H1 (cell line): ENCODE measurements around the gene CALHM5. TPM values are rescaled to one million over a fixed set of nuclear protein-coding genes. Genes with fewer than 3 reads are reported as not detected.

Experiments
- CTCF ChIA-PET: fragments of 300-600 bp; sonication (Branson Sonifier 250); formaldehyde crosslinking; loops from one replicate; lab custom pipeline; 2021; ENCODE audit not compliant: partially characterized antibody; lab: Charles Lee
- POLR2A ChIA-PET: fragments of 300-600 bp; sonication (Branson Sonifier 250); formaldehyde crosslinking; loops from one replicate; lab custom pipeline; 2021; ENCODE audit warnings: inconsistent platforms; ENCODE audit not compliant: partially characterized antibody; lab: Charles Lee
- DNase-seq, 2 experiments: peaks; one replicate each; pipeline versions ENCODE4 v3.0.0 to v3.0.0-alpha.2; 2010 to 2022; ENCODE audit warnings: low spot score in 2 of 2, low read depth in 1 of 2, mixed read lengths in 1 of 2
- FAIRE-seq: peaks from 2 replicates; lab custom pipeline; 2011; peaks lifted over from hg19 to GRCh38; lab: Jason Lieb, UNC
- H2AFZ ChIP-seq: 2 replicates; pipeline ENCODE4 v1.8.1; 2012; ENCODE audit warnings: low read length, inconsistent platforms
- H2AK5ac ChIP-seq: 2 replicates; pipeline ENCODE4 v1.6.1; 2013; ENCODE audit warnings: low read depth, low read length
- H2BK120ac ChIP-seq: replicated peaks from 2 replicates; pipeline ENCODE3; 2013; ENCODE audit warnings: low read depth, low read length, inconsistent platforms
- H2BK12ac ChIP-seq: 2 replicates; pipeline ENCODE4 v1.6.1; 2013; ENCODE audit warnings: low read depth, low read length
- H2BK15ac ChIP-seq: 2 replicates; pipeline ENCODE4 v1.6.1; 2013; ENCODE audit warnings: low read length
- H2BK20ac ChIP-seq: 2 replicates; pipeline ENCODE4 v1.6.1; 2013; ENCODE audit warnings: low read length
- H2BK5ac ChIP-seq: 2 replicates; pipeline ENCODE4 v1.6.1; 2013; ENCODE audit warnings: low read depth, low read length
- H3K14ac ChIP-seq: 2 replicates; pipeline ENCODE4 v1.6.1; 2013; ENCODE audit warnings: inconsistent platforms; ENCODE audit not compliant: insufficient read length
- H3K18ac ChIP-seq: 2 replicates; pipeline ENCODE4 v1.6.1; 2013; ENCODE audit warnings: low read length; ENCODE audit errors: extremely low read depth
- H3K23ac ChIP-seq: 2 replicates; pipeline ENCODE4 v1.6.1; 2013; ENCODE audit warnings: inconsistent platforms; ENCODE audit not compliant: insufficient read length
- H3K23me2 ChIP-seq: 2 replicates; pipeline ENCODE4 v1.6.1; 2013; ENCODE audit warnings: low read depth, low read length
- H3K27ac ChIP-seq: 2 replicates; pipeline ENCODE4 v1.6.1; 2011; ENCODE audit warnings: low read depth, low read length, inconsistent platforms
- H3K27me3 ChIP-seq, 4 experiments: replicated peaks in 1 of 4; 1 replicate in 1 of 4; 2 replicates in 3 of 4; pipeline versions ENCODE4 v1.6.1 to v1.8.1; 2011 to 2013; ENCODE audit warnings: low read length in 3 of 4, mild to moderate bottlenecking in 3 of 4, inconsistent platforms in 2 of 4, mixed read lengths in 2 of 4, moderate library complexity in 1 of 4; ENCODE audit not compliant: control insufficient read depth in 3 of 4, insufficient read depth in 3 of 4; ENCODE audit errors: extremely low read depth in 1 of 4
- H3K36me3 ChIP-seq, 4 experiments: 2 replicates each; pipeline versions ENCODE4 v1.6.1 to v1.8.1; 2011 to 2013; ENCODE audit warnings: mild to moderate bottlenecking in 4 of 4, low read length in 3 of 4, moderate library complexity in 2 of 4, control low read depth in 1 of 4, inconsistent platforms in 1 of 4; ENCODE audit not compliant: insufficient read depth in 4 of 4, control insufficient read depth in 2 of 4
- H3K4ac ChIP-seq: replicated peaks from 2 replicates; pipeline ENCODE3; 2013; ENCODE audit warnings: low read length, low read depth, mixed read lengths, inconsistent platforms; ENCODE audit not compliant: insufficient read length
- H3K4me1 ChIP-seq, 4 experiments: replicated peaks in 1 of 4; 1 replicate in 1 of 4; 2 replicates in 3 of 4; pipeline versions ENCODE4 v1.6.1 to v1.8.1; 2011 to 2013; ENCODE audit warnings: low read length in 3 of 4, inconsistent platforms in 2 of 4, mixed read lengths in 1 of 4; ENCODE audit not compliant: insufficient read depth in 4 of 4, control insufficient read depth in 3 of 4
- H3K4me2 ChIP-seq, 2 experiments: 2 replicates each; pipeline versions ENCODE4 v1.6.1 to v1.8.1; 2011 to 2013; ENCODE audit warnings: low read depth in 2 of 2, low read length in 2 of 2, control low read depth in 1 of 2, inconsistent platforms in 1 of 2, mild to moderate bottlenecking in 1 of 2; ENCODE audit not compliant: insufficient read depth in 1 of 2
- H3K4me3 ChIP-seq, 4 experiments: fragments of 200-600, 300-600 bp in 1 of 4; sonication (generic), shearing (Covaris generic), sonication (Bioruptor Twin) in 1 of 4; 2 replicates each; pipeline versions ENCODE4 v1.5.1 to v1.8.1; 2011 to 2016; ENCODE audit warnings: low read length in 4 of 4, low read depth in 3 of 4, control low read depth in 2 of 4, inconsistent platforms in 2 of 4, mild to moderate bottlenecking in 2 of 4, mixed read lengths in 1 of 4, moderate library complexity in 1 of 4; ENCODE audit not compliant: insufficient read depth in 2 of 4; ENCODE audit errors: extremely low read depth in 1 of 4
- H3K56ac ChIP-seq: replicated peaks from 2 replicates; pipeline ENCODE3; 2013; ENCODE audit warnings: low read depth, mild to moderate bottlenecking, mixed read lengths, low read length, inconsistent platforms; ENCODE audit not compliant: insufficient read length
- H3K79me1 ChIP-seq: 2 replicates; pipeline ENCODE4 v1.6.1; 2013; ENCODE audit warnings: low read depth, low read length, control low read depth
- H3K79me2 ChIP-seq, 2 experiments: 2 replicates each; pipeline versions ENCODE4 v1.6.1 to v1.8.1; 2012 to 2013; ENCODE audit warnings: low read length in 2 of 2, mild to moderate bottlenecking in 2 of 2, inconsistent platforms in 1 of 2; ENCODE audit not compliant: insufficient read depth in 2 of 2, control insufficient read depth in 1 of 2
- H3K9ac ChIP-seq, 4 experiments: replicated peaks in 1 of 4; 1 replicate in 1 of 4; 2 replicates in 3 of 4; pipeline versions ENCODE4 v1.6.1 to v1.8.1; 2011 to 2013; ENCODE audit warnings: low read depth in 3 of 4, low read length in 3 of 4, control low read depth in 2 of 4, mild to moderate bottlenecking in 2 of 4, moderate library complexity in 2 of 4, inconsistent platforms in 1 of 4; ENCODE audit errors: extremely low read depth in 1 of 4
- H3K9me3 ChIP-seq, 2 experiments: 2 replicates each; pipeline versions ENCODE4 v1.6.1 to v1.8.1; 2012 to 2013; ENCODE audit warnings: mild to moderate bottlenecking in 2 of 2, moderate library complexity in 2 of 2, control low read depth in 1 of 2, inconsistent platforms in 1 of 2, low read depth in 1 of 2, low read length in 1 of 2, mixed read lengths in 1 of 2; ENCODE audit not compliant: insufficient read depth in 2 of 2
- H4K20me1 ChIP-seq, 2 experiments: replicated peaks in 1 of 2; 2 replicates each; pipeline versions ENCODE3 to v1.8.1; 2011 to 2013; ENCODE audit warnings: inconsistent platforms in 2 of 2, low read length in 2 of 2, mild to moderate bottlenecking in 1 of 2; ENCODE audit not compliant: insufficient read depth in 2 of 2, control insufficient read depth in 1 of 2
- H4K5ac ChIP-seq: 2 replicates; pipeline ENCODE4 v1.6.1; 2013; ENCODE audit warnings: low read length, low read depth, mixed read lengths, inconsistent platforms; ENCODE audit not compliant: insufficient read length
- H4K8ac ChIP-seq: 2 replicates; pipeline ENCODE4 v1.8.0; 2013; ENCODE audit warnings: mild to moderate bottlenecking, moderate library complexity, low read length, inconsistent platforms; ENCODE audit not compliant: insufficient read depth; ENCODE audit errors: extremely low read depth
- H4K91ac ChIP-seq: replicated peaks from 2 replicates; pipeline ENCODE3; 2013; ENCODE audit warnings: low read length, mixed read lengths, inconsistent platforms; ENCODE audit not compliant: insufficient read length
- HDAC2 ChIP-seq, 2 experiments: fragments of 300-600 bp in 1 of 2; sonication (generic) in 1 of 2; IDR thresholded peaks; 2 replicates each; pipeline ENCODE4 v1.6.1; 2011 to 2012; ENCODE audit warnings: low read depth in 2 of 2, low read length in 2 of 2, mild to moderate bottlenecking in 2 of 2, moderate library complexity in 2 of 2, borderline replicate concordance in 1 of 2, inconsistent platforms in 1 of 2
- POLR2AphosphoS5 ChIP-seq: IDR thresholded peaks from 2 replicates; pipeline ENCODE4 v1.6.1; 2011; ENCODE audit warnings: low read depth, low read length
- RBBP5 ChIP-seq: IDR thresholded peaks from 2 replicates; pipeline ENCODE4 v1.7.1; 2012; ENCODE audit warnings: low read depth, mild to moderate bottlenecking, inconsistent platforms, low read length, moderate library complexity, borderline replicate concordance
- RNF2 ChIP-seq: fragments of 200-900, 300-1000 bp; sonication (generic); IDR thresholded peaks from 2 replicates; pipeline ENCODE4 v1.7.1; 2016; ENCODE audit warnings: borderline replicate concordance, low read depth, mild to moderate bottlenecking, antibody characterized with exemption, low read length; ENCODE audit not compliant: poor library complexity, severe bottlenecking; ENCODE audit errors: missing control alignments
- YY1 ChIP-seq: IDR thresholded peaks from 2 replicates; pipeline ENCODE4 v1.6.1; 2011; ENCODE audit warnings: low read depth, mild to moderate bottlenecking, low read length
- WGBS, 2 experiments: shearing (Covaris generic) in 1 of 2; methylation state at CpG; one replicate each; pipeline versions ENCODE4 v1.1.6 to v1.1.7; 2013 to 2015; ENCODE audit warnings: low lambda C conversion rate in 2 of 2, mixed read lengths in 2 of 2, inconsistent platforms in 1 of 2, low coverage in 1 of 2, missing lambda C conversion rate in 1 of 2; ENCODE audit not compliant: insufficient replicate concordance in 2 of 2, insufficient coverage in 1 of 2, insufficient read length in 1 of 2; ENCODE audit errors: extremely low coverage in 1 of 2, missing lambda C conversion rate in 1 of 2; 5-methylcytosine and 5-hydroxymethylcytosine counted together
- polyA plus RNA-seq, 7 experiments: library from polyadenylated mRNA; depleted of rRNA in 3 of 7; stranded (reverse) in 5 of 7; unstranded in 2 of 7; fragments of >200 nt in 5 of 7; fragments of 200-250 nt in 2 of 7; gene quantifications; 1 replicate in 5 of 7; 2 replicates in 1 of 7; 4 replicates in 1 of 7; pipeline versions ENCODE4 v1.2.1 to v1.2.3, GENCODE V29; 2011 to 2013; ENCODE audit warnings: missing spikeins in 2 of 7, mixed read lengths in 2 of 7
- total RNA-seq: library from RNA; stranded (reverse); fragmentation: NEBNext Ultra II Directional; extraction: Animal tissue kit (Norgen Biotek cat#: 25700); gene quantifications from 2 replicates; pipeline ENCODE4 v1.2.1, GENCODE V29; 2021

The CALHM5 gene
- total and polyA plus RNA-seq, 2 of the 8 experiments (the other 6 are each of a cell fraction or from before 2014, with no cell fraction given) = 0.05 to 0.09 TPM

DNA sequence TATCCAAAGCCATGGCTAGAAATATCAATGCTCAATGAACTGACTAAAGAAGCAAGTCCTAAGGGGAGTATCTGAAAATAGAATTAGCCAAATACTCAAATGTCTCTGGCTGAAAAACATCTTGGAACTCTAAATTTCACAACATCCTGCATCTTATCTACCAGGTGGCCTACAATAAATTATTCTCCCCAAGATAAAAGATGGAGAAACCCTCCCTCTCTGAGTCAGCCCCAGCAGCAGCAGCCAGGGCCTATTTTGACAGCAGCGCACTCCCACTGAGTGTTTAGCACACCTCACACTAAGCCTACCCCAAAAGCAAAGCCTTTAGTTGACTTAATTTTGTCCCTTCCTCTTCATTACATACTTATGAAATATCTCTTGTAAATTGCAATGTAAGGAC lies 44.3 kb upstream of the CALHM5 start:
- Histone ChIP-seq H3K14ac (no peak overlapping the region), H3K9me3 (no peaks in the 10 kb centered on the region), H3K79me2 (no peaks in the 10 kb centered on the region), H4K8ac (no peak overlapping the region), H3K27ac (no peak overlapping the region), H3K4me2 (no peak overlapping the region), H4K20me1 (no peaks in the 10 kb centered on the region), H3K18ac (no peak overlapping the region), H3K9ac (no peak overlapping the region), H3K23ac (no peak overlapping the region), H4K91ac (no peak overlapping the region), H2BK12ac (no peak overlapping the region), H2BK15ac (no peak overlapping the region), H3K27me3 (peaks cover 3 to 14% (median 11%) of the 10 kb centered on the region in 4 experiments; a peak in 6 of 7 replicates), H3K56ac (no peak overlapping the region), H3K36me3 (no peaks in the 10 kb centered on the region), H3K4me3 (no peak overlapping the region), H2BK20ac (no peak overlapping the region), H4K5ac (no peak overlapping the region), H2BK5ac (no peak overlapping the region), H3K23me2 (no peaks in the 10 kb centered on the region; the same call in 1 of the 2 replicates), H2AFZ (no peak overlapping the region), H3K79me1 (no peaks in the 10 kb centered on the region), H2AK5ac (no peak overlapping the region), H3K4me1 (peaks cover 0 to 3% (median 3%) of the 10 kb centered on the region in 4 experiments; a peak in 3 of 7 replicates), H2BK120ac (no peak overlapping the region), H3K4ac (no peak overlapping the region)
- DNase-seq (no peak), FAIRE-seq (no peak)
- ChIA-PET CTCF (no interaction called here), POLR2A (no interaction called here)
- WGBS, 2 experiments = 75% methylated on average over 1 of the region's 1 CpG; no CpG with 5 or more reads in 1 of the 2 experiments
- no peak for TF ChIP-seq HDAC2 (IDR thresholded peaks at IDR 0.05; ENCODE audit: borderline replicate concordance in 1 of 2, low read depth in 2 of 2, low read length in 2 of 2)
- no peak for TF ChIP-seq POLR2AphosphoS5
- TF ChIP-seq RBBP5 = no peak
- TF ChIP-seq RNF2 = no peak
- no peak for TF ChIP-seq YY1
